Esophagus squamous epithelium (tissue), 5 donors: Measurements from ENCODE around the gene CDK6. TPM values are rescaled to one million over a fixed set of nuclear protein-coding genes. Genes with fewer than 3 reads are reported as not detected.
"Not testable (repeated sequence)": the region's sequence is repeated elsewhere in the genome, so short reads cannot be mapped to it uniquely, and the experiment has no call there.

Experiments used
- DNase-seq: peaks from one replicate; lab custom pipeline; 2025; lab: John Stamatoyannopoulos, UW
- H3K27ac ChIP-seq, 4 donors: fragments of 200-600 bp; sonication (generic); one replicate each; pipeline ENCODE4 v1.5.1; 2016 to 2019; ENCODE audit warnings: mild to moderate bottlenecking in 1 of 4
- H3K27me3 ChIP-seq, 4 donors: fragments of 200-600 bp; sonication (generic); 1 replicate in 3 of 4; 2 replicates in 1 of 4; pipeline versions ENCODE4 v1.5.1 to v1.6.0; 2017 to 2021; ENCODE audit warnings: antibody characterized with exemption in 1 of 4
- H3K36me3 ChIP-seq, 3 donors: fragments of 200-600 bp; sonication (generic); one replicate each; pipeline ENCODE4 v1.5.1; 2016 to 2019
- H3K4me1 ChIP-seq, 3 donors: fragments of 200-600 bp; sonication (generic); one replicate each; pipeline ENCODE4 v1.5.1; 2017 to 2019
- H3K4me3 ChIP-seq, 4 donors: fragments of 200-600 bp; sonication (generic); 1 replicate in 3 of 4; 2 replicates in 1 of 4; pipeline ENCODE4 v1.5.1; 2016 to 2019; ENCODE audit warnings: mild to moderate bottlenecking in 2 of 4, moderate library complexity in 1 of 4
- H3K9me3 ChIP-seq, 3 donors: fragments of 200-600 bp; sonication (generic); one replicate each; pipeline ENCODE4 v1.5.1; 2016 to 2019
- CTCF ChIP-seq, 6 experiments: fragments of 450-650 bp in 4 of 6; fragments of 200-600 bp in 2 of 6; sonication (generic) in 2 of 6; IDR thresholded peaks; one replicate each; pipeline ENCODE4 v1.5.1; 2016 to 2019; ENCODE audit warnings: antibody characterized with exemption in 6 of 6, mild to moderate bottlenecking in 4 of 6, moderate library complexity in 4 of 6
- POLR2A ChIP-seq, 4 donors: fragments of 450-650 bp; IDR thresholded peaks; one replicate each; pipeline ENCODE4 v1.6.1; 2017; ENCODE audit warnings: antibody characterized with exemption in 4 of 4, mild to moderate bottlenecking in 4 of 4, moderate library complexity in 3 of 4
- WGBS, 2 donors: methylation state at CpG; one replicate each; pipeline ENCODE4 v1.1.5; 2018; 5-methylcytosine and 5-hydroxymethylcytosine counted together
- intact Hi-C: fragments of 100-400 bp; cut with DNase I; formaldehyde crosslinking; loops from one replicate; pipeline ENCODE4 v1.15.0; 2022
- total RNA-seq, 4 donors: library from RNA; depleted of rRNA; stranded (reverse); fragments of >200 nt; gene quantifications; one replicate each; pipeline ENCODE4 v1.1.0, GENCODE V29; 2016
- donor health status: DM: yes; HTN: yes; CAD: no.

The CDK6 gene
- total RNA-seq, result 10 to 100 TPM; 15.6 to 59.2 (median 32.4) TPM

GRCh38 chr7:92836489-92836999 is at the start of gene CDK6:
CDK6 (minus strand) TSS chr7:92836573; CDS start chr7:92833323, 3,250 bp downstream.
- no peaks in the 10 kb centered on the region for H3K27me3 ChIP-seq
- no peak for DNase-seq
- 0 to 1% methylated on average over 1 to 12 of the region's 54 CpGs for WGBS, 2 donors

GRCh38 chr7:92886039-92886438 is 49.7 kb upstream of the CDK6 start:
- H3K9me3 ChIP-seq, H3K27me3 ChIP-seq, intact Hi-C loops, H3K27ac ChIP-seq, H3K4me1 ChIP-seq, DNase-seq, H3K36me3 ChIP-seq, H3K4me3 ChIP-seq: not testable (repeated sequence)
- 94 to 96% methylated on average over 2 of the region's 2 CpGs for WGBS, 2 donors

More at GRCh38 chr7:92836489-92836999, at the start of gene CDK6:
- no peaks in the 10 kb centered on the region for H3K9me3 ChIP-seq
- TF ChIP-seq CTCF (IDR thresholded peaks at IDR 0.05) (no peak), POLR2A (IDR thresholded peaks at IDR 0.05) (peak in 2 of 4 donors; percentile 24 to 31)
- H3K27ac ChIP-seq, result peak within 1 kb of the TSS; percentile 86 to 93 (median 92)
- H3K4me3 ChIP-seq, result peak within 1 kb of the TSS; percentile 76 to 89 (median 85)
- no peaks in the 10 kb centered on the region for H3K36me3 ChIP-seq
- H3K4me1 ChIP-seq, result peaks cover 5 to 35% (median 11%) of the 10 kb centered on the region in 3 donors
- intact Hi-C loops, result no loop called here

GRCh38 chr7:92884218-92884617 is 47.8 kb upstream of the CDK6 start:
- Histone ChIP-seq H3K4me3 (no peak overlapping the region), H3K9me3 (peaks cover 0 to 6% (median 4%) of the 10 kb centered on the region in 3 donors), H3K27ac (no peak overlapping the region), H3K27me3 (no peaks in the 10 kb centered on the region), H3K36me3 (no peaks in the 10 kb centered on the region), H3K4me1 (no peaks in the 10 kb centered on the region)
- DNase-seq, result no peak
- intact Hi-C loops, result no loop called here
- TF ChIP-seq CTCF (IDR thresholded peaks at IDR 0.05) (no peak), POLR2A (IDR thresholded peaks at IDR 0.05) (no peak)

- Histone ChIP-seq H3K9me3 (peaks cover 0 to 6% (median 4%) of the 10 kb centered on the region in 3 donors), H3K4me1 (no peaks in the 10 kb centered on the region), H3K27ac (no peak overlapping the region), H3K36me3 (no peaks in the 10 kb centered on the region), H3K4me3 (no peak overlapping the region), H3K27me3 (no peaks in the 10 kb centered on the region)
- DNase-seq, result no peak
- no peak for TF ChIP-seq CTCF (IDR thresholded peaks at IDR 0.05)
- TF ChIP-seq POLR2A (IDR thresholded peaks at IDR 0.05), result no peak
- intact Hi-C loops, result no loop called here
- 83 to 84% methylated on average over 1 of the region's 1 CpG for WGBS, 2 donors
Measured at GRCh38 chr7:92882760-92883159, 46.4 kb upstream of the CDK6 start.

GRCh38 chr7:92881091-92881485 is 44.7 kb upstream of the CDK6 start:
- peaks cover 0 to under 1% (median 0%) of the 10 kb centered on the region in 3 donors for H3K4me1 ChIP-seq
- no peaks in the 10 kb centered on the region for H3K27me3 ChIP-seq
- no peaks in the 10 kb centered on the region for H3K36me3 ChIP-seq
- intact Hi-C loops, result no loop called here
- H3K27ac ChIP-seq, result no peak overlapping the region
- 86 to 89% methylated on average over 3 to 4 of the region's 4 CpGs for WGBS, 2 donors
- no peak for DNase-seq
- peaks cover 0 to 6% (median 4%) of the 10 kb centered on the region in 3 donors for H3K9me3 ChIP-seq
- no peak overlapping the region for H3K4me3 ChIP-seq
- TF ChIP-seq CTCF (IDR thresholded peaks at IDR 0.05), result no peak
- no peak for TF ChIP-seq POLR2A (IDR thresholded peaks at IDR 0.05)
